HepG2 (cell line): ENCODE results near the gene DUSP16. TPM values are rescaled to one million over a fixed set of nuclear protein-coding genes. Genes with fewer than 3 reads are reported as not detected.

ENCODE experiments used
- ATAC-seq: fragments of 200-7000 bp; cut with Tn5 transposase; 3 replicates; pipeline ENCODE4 v1.9.1; 2020; ENCODE audit warnings: mild to moderate bottlenecking, moderate library complexity
- BruUV-seq: library from RNA; stranded (reverse); fragments of 400-500 nt; replicated peaks from 2 replicates; lab custom pipeline; 2021; lab: Mats Ljungman, UMichigan
- CTCF ChIA-PET: fragments of 300-600 bp; formaldehyde crosslinking; extraction: SDS; loops from one replicate; lab custom pipeline; 2021; ENCODE audit warnings: low total read pairs, inconsistent platforms, low intra/inter-chr PET ratio; lab: Yijun Ruan, JAX
- POLR2A ChIA-PET: fragments of 350-600 bp; sonication (Branson Sonifier 250); formaldehyde crosslinking; loops from one replicate; lab custom pipeline; 2020; ENCODE audit warnings: antibody characterized with exemption, inconsistent platforms; lab: Yijun Ruan, JAX
- DNase-seq: peaks from one replicate; pipeline ENCODE4 v3.0.0-alpha.2; 2015; ENCODE audit warnings: low spot score
- FAIRE-seq: peaks from 3 replicates; lab custom pipeline; 2011; peaks lifted over from hg19 to GRCh38; lab: Jason Lieb, UNC
- H2AFZ ChIP-seq: one replicate; pipeline ENCODE4 v1.6.1; 2011; ENCODE audit warnings: low read length, inconsistent platforms
- H3K27ac ChIP-seq: fragments of 300-600 bp; 3 replicates; pipeline ENCODE4 v1.8.0; 2011; ENCODE audit warnings: mixed run types, mild to moderate bottlenecking, mixed read lengths, low read length, inconsistent platforms; ENCODE audit not compliant: insufficient read depth; ENCODE audit errors: extremely low read length
- H3K27me3 ChIP-seq, 2 experiments: fragments of 200-600 bp in 1 of 2; 2 replicates in 1 of 2; 3 replicates in 1 of 2; pipeline versions ENCODE4 v1.6.0 to v1.8.0; 2011; ENCODE audit warnings: low read length in 2 of 2, mild to moderate bottlenecking in 2 of 2, moderate library complexity in 2 of 2, inconsistent platforms in 1 of 2; ENCODE audit not compliant: insufficient read depth in 2 of 2, control insufficient read depth in 1 of 2
- H3K36me3 ChIP-seq, 2 experiments: fragments of 200-600 bp in 1 of 2; replicated peaks in 1 of 2; 2 replicates in 1 of 2; 3 replicates in 1 of 2; pipeline versions ENCODE4 v1.5.1 to v1.8.0; 2011; ENCODE audit warnings: low read length in 2 of 2, inconsistent platforms in 1 of 2; ENCODE audit not compliant: insufficient read depth in 2 of 2, control insufficient read depth in 1 of 2
- H3K4me1 ChIP-seq: 2 replicates; pipeline ENCODE4 v1.5.1; 2012; ENCODE audit warnings: low read length, inconsistent platforms; ENCODE audit not compliant: insufficient read depth
- H3K4me2 ChIP-seq: 2 replicates; pipeline ENCODE4 v1.6.0; 2011; ENCODE audit warnings: low read depth, low read length, inconsistent platforms
- H3K4me3 ChIP-seq, 3 experiments: fragments of 200-600 bp in 1 of 3; sonication (generic), shearing (Covaris generic) in 1 of 3; replicated peaks in 1 of 3; 2 replicates each; pipeline ENCODE4 v1.5.1; 2011 to 2016; ENCODE audit warnings: low read length in 3 of 3, inconsistent platforms in 2 of 3, low read depth in 2 of 3, mild to moderate bottlenecking in 2 of 3, control low read depth in 1 of 3, mixed read lengths in 1 of 3; ENCODE audit not compliant: insufficient read depth in 1 of 3
- H3K79me2 ChIP-seq: one replicate; pipeline ENCODE4 v1.6.1; 2011; ENCODE audit warnings: low read length, inconsistent platforms; ENCODE audit not compliant: insufficient read depth
- H3K9ac ChIP-seq: 2 replicates; pipeline ENCODE4 v1.6.0; 2011; ENCODE audit warnings: mild to moderate bottlenecking, low read depth, low read length, inconsistent platforms; ENCODE audit not compliant: insufficient read depth
- H3K9me3 ChIP-seq: 2 replicates; pipeline ENCODE4 v1.5.1; 2012; ENCODE audit warnings: mild to moderate bottlenecking, low read length
- H4K20me1 ChIP-seq: 2 replicates; pipeline ENCODE4 v1.6.0; 2011; ENCODE audit warnings: inconsistent platforms, mild to moderate bottlenecking, low read length, moderate library complexity; ENCODE audit not compliant: insufficient read depth
- EP300 ChIP-seq, 3 experiments: sonication (generic) in 1 of 3; formaldehyde crosslinking in 1 of 3; IDR thresholded peaks; 2 replicates each; pipeline versions ENCODE4 v1.5.1 to v1.6.1; 2011 to 2020; ENCODE audit warnings: low read depth in 2 of 3, low read length in 2 of 3, borderline replicate concordance in 1 of 3, improper control_type of control experiment in 1 of 3, mild to moderate bottlenecking in 1 of 3, missing genetic modification reagents in 1 of 3, moderate library complexity in 1 of 3
- ERF ChIP-seq: IDR thresholded peaks from 2 replicates; pipeline ENCODE4 v1.6.1; 2018; ENCODE audit warnings: missing biosample characterization, missing genetic modification reagents
- HNRNPK ChIP-seq: fragments of 200-400 bp; formaldehyde crosslinking; IDR thresholded peaks from 2 replicates; pipeline ENCODE4 v1.6.1; 2018; ENCODE audit warnings: low read length, low read depth, moderate library complexity, mild to moderate bottlenecking; ENCODE audit not compliant: poor library complexity, severe bottlenecking
- IKZF4 ChIP-seq: sonication (generic); formaldehyde crosslinking; IDR thresholded peaks from 2 replicates; pipeline ENCODE4 v1.5.1; 2020; ENCODE audit warnings: borderline replicate concordance, mild to moderate bottlenecking, low read depth, missing genetic modification reagents; ENCODE audit errors: not compliant biosample characterization
- RBM39 ChIP-seq: fragments of 200-400 bp; formaldehyde crosslinking; IDR thresholded peaks from one replicate; pipeline ENCODE4 v1.6.1; 2018; ENCODE audit warnings: antibody characterized with exemption, mild to moderate bottlenecking, low read depth, low read length; ENCODE audit not compliant: poor library complexity, severe bottlenecking
- STAT5B ChIP-seq: sonication (generic); formaldehyde crosslinking; IDR thresholded peaks from 2 replicates; pipeline ENCODE4 v1.4.0; 2020; ENCODE audit warnings: missing genetic modification reagents
- TARDBP ChIP-seq: sonication (generic); formaldehyde crosslinking; IDR thresholded peaks from 2 replicates; pipeline ENCODE4 v1.8.0; 2022; ENCODE audit warnings: mild to moderate bottlenecking, missing genetic modification reagents
- ZNF337 ChIP-seq: sonication (generic); formaldehyde crosslinking; IDR thresholded peaks from 2 replicates; pipeline ENCODE4 v1.5.1; 2020; ENCODE audit warnings: missing genetic modification reagents, low read depth, mild to moderate bottlenecking, borderline replicate concordance
- ZNF629 ChIP-seq: sonication (generic); formaldehyde crosslinking; conservative IDR thresholded peaks from 2 replicates; pipeline ENCODE4 v1.5.0; 2020; ENCODE audit warnings: missing genetic modification reagents
- WGBS: methylation state at CpG from one replicate; pipeline ENCODE4 v1.1.6; 2017; ENCODE audit warnings: low lambda C conversion rate; 5-methylcytosine and 5-hydroxymethylcytosine counted together
- in situ Hi-C: cut with HindIII; loops from 2 replicates; pipeline ENCODE4 v1.10.0; 2017; ENCODE audit warnings: low pct_unique_long_range_greater_than_20kb; ENCODE audit not compliant: extremely low pct_ligation_motif_present
- intact Hi-C: fragments of 100-400 bp; cut with micrococcal nuclease; formaldehyde crosslinking; loops from one replicate; pipeline ENCODE4 v1.10.0; 2022; ENCODE audit not compliant: unreplicated experiment
- polyA plus RNA-seq, 8 experiments: library from polyadenylated mRNA; depleted of rRNA in 3 of 8; stranded (reverse) in 7 of 8; unstranded in 1 of 8; fragments of >200 nt; fragmentation: Illumina TruSeq in 4 of 8; extraction: Trizol in 4 of 8; gene quantifications; 2 replicates each; pipeline versions ENCODE4 v1.2.1 to v1.2.3, GENCODE V29; 2011 to 2016; ENCODE audit warnings: low read depth in 4 of 8, missing spikeins in 1 of 8, mixed read lengths in 1 of 8; ENCODE audit not compliant: insufficient read depth in 1 of 8
- total RNA-seq, 5 experiments: library from RNA; depleted of rRNA; stranded (reverse); fragments of >200 nt; fragmentation: Illumina TruSeq; extraction: Trizol; gene quantifications; 2 replicates each; pipeline ENCODE4 v1.2.3, GENCODE V29; 2016; ENCODE audit warnings: low read depth in 1 of 5
- TF ChIP-seq, protein P1 (sequence below): IDR thresholded peaks from 2 replicates; pipeline ENCODE4 v1.6.1; 2016; ENCODE audit warnings: low read depth, borderline replicate concordance
- TF ChIP-seq, protein P2 (sequence below): IDR thresholded peaks from 2 replicates; pipeline ENCODE4 v1.4.0; 2020; ENCODE audit warnings: mild to moderate bottlenecking, missing genetic modification reagents
- TF ChIP-seq, protein P3 (sequence below): sonication (generic); formaldehyde crosslinking; IDR thresholded peaks from 2 replicates; pipeline ENCODE4 v1.4.0; 2020; ENCODE audit warnings: missing genetic modification reagents, low read depth, mild to moderate bottlenecking, borderline replicate concordance
- TF ChIP-seq, protein P4 (sequence below): sonication (generic); formaldehyde crosslinking; IDR thresholded peaks from 2 replicates; pipeline ENCODE4 v1.4.0; 2020; ENCODE audit warnings: missing genetic modification reagents

The DUSP16 gene
- total and polyA plus RNA-seq, 2 of the 13 experiments (the other 11 are each of a cell fraction or from before 2014, with no cell fraction given) = 45.7 to 46.6 TPM

GRCh38 chr12:12612358-12612757, 49.7 kb upstream of the DUSP16 start (continued):
- TF ChIP-seq HNRNPK = no peak
- TF ChIP-seq, protein P1, sequence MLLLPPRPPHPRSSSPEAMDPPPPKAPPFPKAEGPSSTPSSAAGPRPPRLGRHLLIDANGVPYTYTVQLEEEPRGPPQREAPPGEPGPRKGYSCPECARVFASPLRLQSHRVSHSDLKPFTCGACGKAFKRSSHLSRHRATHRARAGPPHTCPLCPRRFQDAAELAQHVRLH = no peak
- TF ChIP-seq, protein P2, sequence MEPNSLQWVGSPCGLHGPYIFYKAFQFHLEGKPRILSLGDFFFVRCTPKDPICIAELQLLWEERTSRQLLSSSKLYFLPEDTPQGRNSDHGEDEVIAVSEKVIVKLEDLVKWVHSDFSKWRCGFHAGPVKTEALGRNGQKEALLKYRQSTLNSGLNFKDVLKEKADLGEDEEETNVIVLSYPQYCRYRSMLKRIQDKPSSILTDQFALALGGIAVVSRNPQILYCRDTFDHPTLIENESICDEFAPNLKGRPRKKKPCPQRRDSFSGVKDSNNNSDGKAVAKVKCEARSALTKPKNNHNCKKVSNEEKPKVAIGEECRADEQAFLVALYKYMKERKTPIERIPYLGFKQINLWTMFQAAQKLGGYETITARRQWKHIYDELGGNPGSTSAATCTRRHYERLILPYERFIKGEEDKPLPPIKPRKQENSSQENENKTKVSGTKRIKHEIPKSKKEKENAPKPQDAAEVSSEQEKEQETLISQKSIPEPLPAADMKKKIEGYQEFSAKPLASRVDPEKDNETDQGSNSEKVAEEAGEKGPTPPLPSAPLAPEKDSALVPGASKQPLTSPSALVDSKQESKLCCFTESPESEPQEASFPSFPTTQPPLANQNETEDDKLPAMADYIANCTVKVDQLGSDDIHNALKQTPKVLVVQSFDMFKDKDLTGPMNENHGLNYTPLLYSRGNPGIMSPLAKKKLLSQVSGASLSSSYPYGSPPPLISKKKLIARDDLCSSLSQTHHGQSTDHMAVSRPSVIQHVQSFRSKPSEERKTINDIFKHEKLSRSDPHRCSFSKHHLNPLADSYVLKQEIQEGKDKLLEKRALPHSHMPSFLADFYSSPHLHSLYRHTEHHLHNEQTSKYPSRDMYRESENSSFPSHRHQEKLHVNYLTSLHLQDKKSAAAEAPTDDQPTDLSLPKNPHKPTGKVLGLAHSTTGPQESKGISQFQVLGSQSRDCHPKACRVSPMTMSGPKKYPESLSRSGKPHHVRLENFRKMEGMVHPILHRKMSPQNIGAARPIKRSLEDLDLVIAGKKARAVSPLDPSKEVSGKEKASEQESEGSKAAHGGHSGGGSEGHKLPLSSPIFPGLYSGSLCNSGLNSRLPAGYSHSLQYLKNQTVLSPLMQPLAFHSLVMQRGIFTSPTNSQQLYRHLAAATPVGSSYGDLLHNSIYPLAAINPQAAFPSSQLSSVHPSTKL (CRISPR knock-in tag) = no peak

GRCh38 chr12:12611512-12612306, 49.0 kb upstream of the DUSP16 start, which contains the start of gene CREBL2:
CREBL2 (plus strand) TSS chr12:12611876; CDS start chr12:12612173, 297 bp downstream.
- FAIRE-seq = peak; percentile 86
- TF ChIP-seq, protein P3, sequence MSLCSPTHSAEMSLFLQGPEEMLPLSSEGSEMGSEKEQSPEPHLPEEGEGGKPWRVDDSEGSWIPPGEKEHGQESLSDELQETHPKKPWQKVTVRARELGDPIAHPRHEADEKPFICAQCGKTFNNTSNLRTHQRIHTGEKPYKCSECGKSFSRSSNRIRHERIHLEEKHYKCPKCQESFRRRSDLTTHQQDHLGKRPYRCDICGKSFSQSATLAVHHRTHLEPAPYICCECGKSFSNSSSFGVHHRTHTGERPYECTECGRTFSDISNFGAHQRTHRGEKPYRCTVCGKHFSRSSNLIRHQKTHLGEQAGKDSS (CRISPR knock-in tag) = peak; percentile 83; the same call in 1 of the 2 replicates
- TF ChIP-seq EP300 (IDR thresholded peaks at IDR 0.05; ENCODE audit: low read depth in 2 of 2, low read length in 2 of 2) = peak; percentile 12 to 53; a peak in 1 of 4 replicates
- no peak; the same call in 1 of the 2 replicates for TF ChIP-seq EP300 (CRISPR knock-in tag; IDR thresholded peaks at IDR 0.05; ENCODE audit: borderline replicate concordance)
- no peak for TF ChIP-seq ZNF337 (CRISPR knock-in tag)
- peak; percentile 84; the same call in 1 of the 2 replicates for TF ChIP-seq TARDBP
- TF ChIP-seq IKZF4 = no peak
- TF ChIP-seq ERF (CRISPR knock-in tag) = peak; percentile 66
- 0 out of 2 replicates have a peak, but pooled peaks have one; percentile 24 for TF ChIP-seq ZNF629 (CRISPR knock-in tag)
- no peak for TF ChIP-seq STAT5B (CRISPR knock-in tag)
- TF ChIP-seq RBM39 = peak; percentile 89
- TF ChIP-seq, protein P4, sequence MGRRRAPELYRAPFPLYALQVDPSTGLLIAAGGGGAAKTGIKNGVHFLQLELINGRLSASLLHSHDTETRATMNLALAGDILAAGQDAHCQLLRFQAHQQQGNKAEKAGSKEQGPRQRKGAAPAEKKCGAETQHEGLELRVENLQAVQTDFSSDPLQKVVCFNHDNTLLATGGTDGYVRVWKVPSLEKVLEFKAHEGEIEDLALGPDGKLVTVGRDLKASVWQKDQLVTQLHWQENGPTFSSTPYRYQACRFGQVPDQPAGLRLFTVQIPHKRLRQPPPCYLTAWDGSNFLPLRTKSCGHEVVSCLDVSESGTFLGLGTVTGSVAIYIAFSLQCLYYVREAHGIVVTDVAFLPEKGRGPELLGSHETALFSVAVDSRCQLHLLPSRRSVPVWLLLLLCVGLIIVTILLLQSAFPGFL (CRISPR knock-in tag) = no peak

More at GRCh38 chr12:12611512-12612306, 49.0 kb upstream of the DUSP16 start, which contains the start of gene CREBL2:
- Histone ChIP-seq H3K4me1 (peaks cover 58% of the 10 kb centered on the region), H3K27me3 (no peaks in the 10 kb centered on the region), H3K27ac (peak within 1 kb of the TSS; percentile 88), H2AFZ (no peak within 1 kb of the TSS), H3K9me3 (no peaks in the 10 kb centered on the region), H3K36me3 (peaks cover 1 to 6% of the 10 kb centered on the region in 2 experiments; a peak in 1 of 5 replicates), H3K4me3 (peak within 1 kb of the TSS; percentile 66 to 96 (median 71)), H3K79me2 (peaks cover 18% of the 10 kb centered on the region), H3K9ac (peak within 1 kb of the TSS; percentile 92), H3K4me2 (peak within 1 kb of the TSS; percentile 71), H4K20me1 (no peaks in the 10 kb centered on the region)
- ChIA-PET CTCF (no interaction called here), POLR2A (interaction anchor here (0.7 to 2.2 kb wide), 11 partner anchors 11 to 261 kb away, joined by 3 to 13 read pairs (median 4); partner anchors contain the start of genes BORCS5 and DUSP16)
- DNase-seq = peak; percentile 95
- in situ Hi-C loops (no loop called here), intact Hi-C loops (loop anchor here (1.0 to 5.0 kb wide), 2 partner anchors 13 to 49 kb away; partner anchors contain the start of gene DUSP16)
- 1% methylated on average over 22 of the region's 51 CpGs for WGBS
- BruUV-seq = no TSS peak
- peak; percentile 94 for ATAC-seq
